Right lobe of liver (tissue), 4 donors: ENCODE results near the gene PBLD.

Experiments
- CTCF ChIP-seq, 4 donors: fragments of 200-600 bp in 3 of 4; fragments of 450-650 bp in 1 of 4; IDR thresholded peaks; one replicate each; pipeline versions ENCODE4 v1.5.1 to v1.8.0; 2016 to 2022; ENCODE audit warnings: antibody characterized with exemption in 4 of 4, mild to moderate bottlenecking in 2 of 4
- POLR2A ChIP-seq: fragments of 450-650 bp; IDR thresholded peaks from one replicate; pipeline ENCODE4 v1.6.1; 2017; ENCODE audit warnings: antibody characterized with exemption, mild to moderate bottlenecking
- donor health status: DM: no; HTN: no; CAD: no.
- donor health status: DM: no; HTN: no; CAD: no.
- donor health status: DM: no; HTN: yes; CAD: no.

GRCh38 chr10:68329506-68329861 lies 3.2 kb downstream of the PBLD start:
- TF ChIP-seq POLR2A (no peak), CTCF (IDR thresholded peaks at IDR 0.05) (no peak)
